Measurements from ENCODE around the gene IFT122.
"Not testable (repeated sequence)": the region's sequence is repeated elsewhere in the genome, so short reads cannot be mapped to it uniquely, and the experiment has no call there.

Gene IFT122

DNA sequence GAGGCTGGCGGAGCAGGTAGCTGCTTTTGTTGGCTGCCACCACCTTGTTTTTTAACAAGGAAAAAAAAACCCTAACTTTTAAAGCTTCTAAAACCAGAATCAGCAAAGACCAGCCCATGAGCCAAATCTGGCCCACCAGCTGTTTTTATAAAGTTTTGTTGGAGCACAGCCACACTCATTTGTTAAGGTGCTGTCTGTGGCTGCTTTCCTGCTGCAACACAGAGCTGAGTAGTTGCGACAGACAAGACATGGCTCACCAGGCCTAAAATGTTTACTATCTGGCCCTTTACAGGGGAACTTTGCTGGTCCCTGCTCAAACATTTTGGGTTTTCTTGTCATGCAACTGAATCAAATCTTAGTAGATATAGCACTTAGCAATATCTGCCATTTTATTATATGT lies 30.5 kb upstream of the IFT122 start:
- TF ChIP-seq LEF1 (IDR thresholded peaks at IDR 0.05; ENCODE audit: borderline replicate concordance) (no peak), L3MBTL2 (conservative IDR thresholded peaks at IDR 0.05) (no peak), SP1 (IDR thresholded peaks at IDR 0.05) (no peak), NFRKB (IDR thresholded peaks at IDR 0.05) (no peak), ELF4 (IDR thresholded peaks at IDR 0.05) (no peak), FOXK2 (IDR thresholded peaks at IDR 0.05) (no peak), BHLHE40 (IDR thresholded peaks at IDR 0.05; ENCODE audit: borderline replicate concordance) (no peak), ZNF384 (IDR thresholded peaks at IDR 0.05) (no peak), FOXM1 (IDR thresholded peaks at IDR 0.05; ENCODE audit: borderline replicate concordance) (no peak)
- ChIA-PET CTCF (interaction anchor here (1.8 kb wide), 1 partner anchor 10 kb away, joined by 5 read pairs; no protein-coding TSS in a partner anchor), POLR2A (no interaction called here)
- no peak for DNase-seq (ENCODE audit: extremely low spot score)

GRCh38 chr3:129410971-129411370 lies 29.1 kb upstream of the IFT122 start:
- TF ChIP-seq FOXK2 (IDR thresholded peaks at IDR 0.05) (no peak), ZNF384 (IDR thresholded peaks at IDR 0.05) (no peak), PKNOX1 (IDR thresholded peaks at IDR 0.05) (no peak), CTBP1 (IDR thresholded peaks at IDR 0.05; ENCODE audit: borderline replicate concordance) (no peak), SUZ12 (IDR thresholded peaks at IDR 0.05) (no peak), FOXM1 (IDR thresholded peaks at IDR 0.05; ENCODE audit: borderline replicate concordance) (no peak), ELF4 (IDR thresholded peaks at IDR 0.05) (no peak), TARDBP (IDR thresholded peaks at IDR 0.05) (no peak), FOXA1 (IDR thresholded peaks at IDR 0.05) (no peak)
- DNase-seq (ENCODE audit: extremely low spot score) = no peak
- POLR2A ChIA-PET = no interaction called here
- CTCF ChIA-PET = no interaction called here

- POLR2A ChIA-PET = interaction anchor here (1.4 to 4.1 kb wide), 2 partner anchors 10 to 27 kb away, joined by 3 to 15 read pairs; partner anchors contain the start of genes IFT122 and MBD4
Observed at GRCh38 chr3:129412542-129413198, 27.4 kb upstream of the IFT122 start.

DNA sequence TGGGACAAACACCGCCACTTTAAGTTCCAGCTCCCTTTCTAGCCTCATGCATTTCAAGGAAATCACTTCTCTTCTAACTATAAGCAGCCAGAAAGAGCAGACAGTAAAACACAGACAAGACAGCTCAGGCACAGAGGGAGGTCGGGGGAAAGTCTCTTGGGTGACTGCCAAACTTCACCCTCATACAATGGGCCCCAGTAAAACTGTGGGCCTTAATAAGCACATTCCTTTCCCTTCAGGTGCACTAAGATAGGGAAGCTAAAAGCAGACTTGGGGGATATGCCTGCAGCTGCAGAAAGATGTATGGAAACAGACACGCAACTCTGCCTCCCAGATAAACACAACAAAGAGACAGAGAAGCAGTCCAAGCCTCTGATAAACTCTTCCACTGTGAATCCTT lies 26.8 kb upstream of the IFT122 start:
- POLR2A ChIA-PET = interaction anchor here (1.4 to 4.1 kb wide), 2 partner anchors 10 to 27 kb away, joined by 3 to 15 read pairs; partner anchors contain the start of genes IFT122 and MBD4
- DNase-seq (ENCODE audit: extremely low spot score); CTCF ChIA-PET: not testable (repeated sequence)

More at GRCh38 chr3:129412542-129413198, 27.4 kb upstream of the IFT122 start:
- CTCF ChIA-PET = interaction anchor here (0.7 to 0.8 kb wide), 2 partner anchors 25 to 29 kb away, joined by 3 to 4 read pairs; no protein-coding TSS in a partner anchor
- TF ChIP-seq L3MBTL2 (conservative IDR thresholded peaks at IDR 0.05) (no peak), ELF4 (IDR thresholded peaks at IDR 0.05) (no peak), TARDBP (IDR thresholded peaks at IDR 0.05) (no peak), FOXA1 (IDR thresholded peaks at IDR 0.05) (no peak), CTBP1 (IDR thresholded peaks at IDR 0.05; ENCODE audit: borderline replicate concordance) (no peak), ZNF384 (IDR thresholded peaks at IDR 0.05) (no peak), SP1 (IDR thresholded peaks at IDR 0.05) (no peak), NFRKB (IDR thresholded peaks at IDR 0.05) (no peak), HDGF (IDR thresholded peaks at IDR 0.05; ENCODE audit: borderline replicate concordance) (no peak), LEF1 (IDR thresholded peaks at IDR 0.05; ENCODE audit: borderline replicate concordance) (no peak), FOXM1 (IDR thresholded peaks at IDR 0.05; ENCODE audit: borderline replicate concordance) (no peak), FOXK2 (IDR thresholded peaks at IDR 0.05) (no peak)
- no peak for DNase-seq (ENCODE audit: extremely low spot score)

DNA sequence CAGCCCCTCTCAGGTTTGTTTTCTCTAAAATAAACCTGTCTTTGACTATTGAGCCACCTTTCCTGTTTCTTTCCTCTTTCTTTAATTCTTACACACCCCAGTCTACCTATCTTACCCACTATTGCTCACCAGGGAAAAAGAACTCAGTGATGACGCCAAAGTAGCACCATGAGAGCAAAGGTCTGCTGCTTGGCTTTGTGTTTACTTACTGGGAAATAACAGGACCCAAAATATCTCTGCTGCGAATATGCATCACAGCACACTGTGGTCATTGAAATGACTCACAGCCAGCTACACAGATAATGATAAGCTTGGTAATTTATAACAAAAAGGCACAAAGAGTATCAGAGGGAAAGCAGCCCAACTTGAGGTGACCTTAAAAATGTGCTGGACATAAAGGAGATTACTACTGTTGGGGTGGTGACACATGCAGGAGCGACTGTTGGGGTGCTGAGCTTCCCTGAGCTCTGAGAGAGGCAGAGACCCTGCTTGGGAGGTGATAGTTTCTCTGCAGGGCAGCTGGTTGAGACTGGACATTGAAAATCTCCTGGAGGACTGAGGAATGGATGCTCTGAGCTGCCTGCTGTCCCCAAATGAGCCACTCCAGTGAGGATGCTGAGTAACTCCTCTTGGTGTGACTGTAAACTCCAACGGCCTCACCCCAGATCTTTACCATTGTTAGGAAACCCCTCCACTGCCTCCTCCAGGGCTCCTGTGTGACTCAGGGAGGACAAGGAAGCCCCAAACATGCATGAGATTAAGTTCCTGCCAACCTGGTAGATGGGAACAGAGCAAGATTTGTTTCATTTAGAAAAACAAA lies 26.1 kb upstream of the IFT122 start:
- POLR2A ChIA-PET = interaction anchor here (1.4 to 4.1 kb wide), 2 partner anchors 11 to 26 kb away, joined by 3 to 15 read pairs; partner anchors contain the start of genes IFT122 and MBD4
- CTCF ChIA-PET = no interaction called here
- TF ChIP-seq ELF4 (IDR thresholded peaks at IDR 0.05) = no peak
- no peak for TF ChIP-seq SP1 (IDR thresholded peaks at IDR 0.05)
- no peak for TF ChIP-seq FOXM1 (IDR thresholded peaks at IDR 0.05; ENCODE audit: borderline replicate concordance)
- no peak for TF ChIP-seq TARDBP (IDR thresholded peaks at IDR 0.05)
- TF ChIP-seq HDGF (IDR thresholded peaks at IDR 0.05; ENCODE audit: borderline replicate concordance) = no peak
- no peak for TF ChIP-seq LEF1 (IDR thresholded peaks at IDR 0.05; ENCODE audit: borderline replicate concordance)
- TF ChIP-seq CTBP1 (IDR thresholded peaks at IDR 0.05; ENCODE audit: borderline replicate concordance) = no peak
- TF ChIP-seq PKNOX1 (IDR thresholded peaks at IDR 0.05) = no peak
- no peak for TF ChIP-seq FOXA1 (IDR thresholded peaks at IDR 0.05)
- TF ChIP-seq NFRKB (IDR thresholded peaks at IDR 0.05) = no peak
- TF ChIP-seq ZNF384 (IDR thresholded peaks at IDR 0.05) = no peak
- TF ChIP-seq BHLHE40 (IDR thresholded peaks at IDR 0.05; ENCODE audit: borderline replicate concordance) = no peak
- no peak for TF ChIP-seq SUZ12 (IDR thresholded peaks at IDR 0.05)
- TF ChIP-seq L3MBTL2 (conservative IDR thresholded peaks at IDR 0.05) = no peak
- no peak for TF ChIP-seq FOXK2 (IDR thresholded peaks at IDR 0.05)
- no peak for TF ChIP-seq ARNT (IDR thresholded peaks at IDR 0.05)
- DNase-seq (ENCODE audit: extremely low spot score) = no peak

- no peak for TF ChIP-seq LEF1 (IDR thresholded peaks at IDR 0.05; ENCODE audit: borderline replicate concordance)
- no peak for TF ChIP-seq FOXA1 (IDR thresholded peaks at IDR 0.05)
- no peak for TF ChIP-seq FOXM1 (IDR thresholded peaks at IDR 0.05; ENCODE audit: borderline replicate concordance)
- no peak for TF ChIP-seq PKNOX1 (IDR thresholded peaks at IDR 0.05)
- CTCF ChIA-PET = no interaction called here
- no peak for DNase-seq (ENCODE audit: extremely low spot score)
- POLR2A ChIA-PET = interaction anchor here (4.1 kb wide), 1 partner anchor 25 kb away, joined by 15 read pairs; the partner anchor contains the start of genes IFT122 and MBD4
Observed at GRCh38 chr3:129415378-129415777, 24.6 kb upstream of the IFT122 start.

All from HEK293T (cell line).